ENCODE measurements around the gene FMO4.
"Not testable (repeated sequence)": the region's sequence is repeated elsewhere in the genome, so short reads cannot be mapped to it uniquely, and the experiment has no call there.

The FMO4 gene

GRCh38 chr1:171381866-171382210 is 67.9 kb downstream of the FMO4 start:
- DNase-seq (ENCODE audit: insufficient read length, low spot score): no peak
- FAIRE-seq: no peak

GRCh38 chr1:171384496-171384895 is 70.5 kb downstream of the FMO4 start:
- DNase-seq (ENCODE audit: insufficient read length, low spot score): no peak
- FAIRE-seq: no peak

GRCh38 chr1:171389171-171389570 is 75.2 kb downstream of the FMO4 start:
- no peak for FAIRE-seq
- DNase-seq (ENCODE audit: insufficient read length, low spot score): no peak

GRCh38 chr1:171390740-171391139 is 76.8 kb downstream of the FMO4 start:
- FAIRE-seq; DNase-seq (ENCODE audit: insufficient read length, low spot score): not testable (repeated sequence)
